ENCODE measurements around the gene DOP1B.

DOP1B gene

GRCh38 chr21:36156815-36157670 lies at the start of gene DOP1B:
DOP1B (plus strand) TSS chr21:36156824; CDS start chr21:36164734, 7,910 bp downstream.
- H3K9me3 ChIP-seq (ENCODE audit: control insufficient read depth, insufficient read depth, low read depth, low read length), result no peaks in the 10 kb centered on the region
- no peak within 1 kb of the TSS for H3K27ac ChIP-seq (ENCODE audit: low read depth, low read length)
- H3K36me3 ChIP-seq (ENCODE audit: control insufficient read depth, insufficient read depth, low read length), result no peaks in the 10 kb centered on the region
- H3K9ac ChIP-seq (ENCODE audit: low read length), result peak within 1 kb of the TSS; percentile 59
- peaks cover 30% of the 10 kb centered on the region for H3K27me3 ChIP-seq (ENCODE audit: control insufficient read depth, insufficient read depth, low read length)
- H3K4me1 ChIP-seq (ENCODE audit: control insufficient read depth, insufficient read depth, low read length), result peaks cover 7% of the 10 kb centered on the region
- H3K4me3 ChIP-seq (ENCODE audit: low read depth, low read length), result peak within 1 kb of the TSS; percentile 87

GRCh38 chr21:36109868-36110267 lies 46.8 kb upstream of the DOP1B start:
- Histone ChIP-seq H3K27ac (ENCODE audit: low read depth, low read length) (no peak overlapping the region), H3K27me3 (ENCODE audit: control insufficient read depth, insufficient read depth, low read length) (no peaks in the 10 kb centered on the region), H3K9ac (ENCODE audit: low read length) (no peak overlapping the region), H3K4me1 (ENCODE audit: control insufficient read depth, insufficient read depth, low read length) (peaks cover 20% of the 10 kb centered on the region), H3K9me3 (ENCODE audit: control insufficient read depth, insufficient read depth, low read depth, low read length) (peaks cover 11% of the 10 kb centered on the region; the same call in 1 of the 2 replicates), H3K36me3 (ENCODE audit: control insufficient read depth, insufficient read depth, low read length) (peaks cover 37% of the 10 kb centered on the region), H3K4me3 (ENCODE audit: low read depth, low read length) (no peak overlapping the region)

GRCh38 chr21:36111238-36111637 lies 45.4 kb upstream of the DOP1B start:
- Histone ChIP-seq H3K4me3 (ENCODE audit: low read depth, low read length) (no peak overlapping the region), H3K9me3 (ENCODE audit: control insufficient read depth, insufficient read depth, low read depth, low read length) (peaks cover 11% of the 10 kb centered on the region; the same call in 1 of the 2 replicates), H3K27ac (ENCODE audit: low read depth, low read length) (no peak overlapping the region), H3K36me3 (ENCODE audit: control insufficient read depth, insufficient read depth, low read length) (peaks cover 37% of the 10 kb centered on the region), H3K4me1 (ENCODE audit: control insufficient read depth, insufficient read depth, low read length) (peaks cover 16% of the 10 kb centered on the region), H3K27me3 (ENCODE audit: control insufficient read depth, insufficient read depth, low read length) (no peaks in the 10 kb centered on the region), H3K9ac (ENCODE audit: low read length) (no peak overlapping the region)

GRCh38 chr21:36113647-36114428 lies 42.8 kb upstream of the DOP1B start:
- H3K4me3 ChIP-seq (ENCODE audit: low read depth, low read length), result no peak overlapping the region
- no peaks in the 10 kb centered on the region for H3K27me3 ChIP-seq (ENCODE audit: control insufficient read depth, insufficient read depth, low read length)
- peaks cover 22% of the 10 kb centered on the region for H3K36me3 ChIP-seq (ENCODE audit: control insufficient read depth, insufficient read depth, low read length)
- no peak overlapping the region for H3K9ac ChIP-seq (ENCODE audit: low read length)
- H3K9me3 ChIP-seq (ENCODE audit: control insufficient read depth, insufficient read depth, low read depth, low read length), result peaks cover 9% of the 10 kb centered on the region
- H3K4me1 ChIP-seq (ENCODE audit: control insufficient read depth, insufficient read depth, low read length), result peaks cover 16% of the 10 kb centered on the region
- no peak overlapping the region for H3K27ac ChIP-seq (ENCODE audit: low read depth, low read length)

DNA sequence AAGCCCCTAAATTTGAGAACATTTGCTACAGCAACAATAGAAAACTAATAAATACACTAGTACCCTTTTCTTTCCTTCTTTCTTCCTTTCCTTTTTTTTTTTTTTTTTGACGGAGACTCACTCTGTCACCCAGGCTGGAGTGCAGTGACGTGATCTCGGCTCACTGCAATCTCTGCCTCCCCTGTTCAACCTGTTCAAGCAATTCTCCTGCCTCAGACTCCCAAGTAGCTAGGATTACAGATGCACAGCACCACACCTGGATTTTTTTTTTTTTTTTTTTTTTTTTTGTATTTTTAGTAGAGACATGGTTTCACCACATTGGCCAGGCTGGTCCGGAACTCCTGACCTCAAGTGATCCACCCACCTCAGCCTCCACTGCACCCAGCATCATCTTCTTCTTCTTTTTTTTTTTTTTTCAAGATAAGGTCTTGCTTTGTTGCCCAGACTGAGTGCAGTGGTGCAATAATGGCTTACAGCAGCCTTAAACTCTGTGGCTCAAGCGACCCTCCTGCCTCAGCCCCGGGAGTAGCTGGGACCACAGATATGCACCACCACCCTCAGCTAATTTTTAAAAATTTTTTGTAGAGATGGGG lies 41.4 kb upstream of the DOP1B start:
- H3K4me1 ChIP-seq (ENCODE audit: control insufficient read depth, insufficient read depth, low read length), result peaks cover 16% of the 10 kb centered on the region
- H3K4me3 ChIP-seq (ENCODE audit: low read depth, low read length), result no peak overlapping the region
- peaks cover 4% of the 10 kb centered on the region for H3K9me3 ChIP-seq (ENCODE audit: control insufficient read depth, insufficient read depth, low read depth, low read length)
- peaks cover 9% of the 10 kb centered on the region; the same call in 1 of the 2 replicates for H3K36me3 ChIP-seq (ENCODE audit: control insufficient read depth, insufficient read depth, low read length)
- no peaks in the 10 kb centered on the region for H3K27me3 ChIP-seq (ENCODE audit: control insufficient read depth, insufficient read depth, low read length)
- no peak overlapping the region for H3K9ac ChIP-seq (ENCODE audit: low read length)
- no peak overlapping the region for H3K27ac ChIP-seq (ENCODE audit: low read depth, low read length)

- Histone ChIP-seq H3K27me3 (ENCODE audit: control insufficient read depth, insufficient read depth, low read length) (no peaks in the 10 kb centered on the region), H3K27ac (ENCODE audit: low read depth, low read length) (no peak overlapping the region), H3K4me1 (ENCODE audit: control insufficient read depth, insufficient read depth, low read length) (peaks cover 6% of the 10 kb centered on the region; the same call in 1 of the 2 replicates), H3K9me3 (ENCODE audit: control insufficient read depth, insufficient read depth, low read depth, low read length) (peaks cover 4% of the 10 kb centered on the region), H3K36me3 (ENCODE audit: control insufficient read depth, insufficient read depth, low read length) (no peaks in the 10 kb centered on the region), H3K4me3 (ENCODE audit: low read depth, low read length) (no peak overlapping the region), H3K9ac (ENCODE audit: low read length) (no peak overlapping the region)
Measured at GRCh38 chr21:36117286-36117741, 39.3 kb upstream of the DOP1B start.

- H3K4me1 ChIP-seq (ENCODE audit: control insufficient read depth, insufficient read depth, low read length), result no peaks in the 10 kb centered on the region
- H3K27ac ChIP-seq (ENCODE audit: low read depth, low read length), result no peak overlapping the region
- no peaks in the 10 kb centered on the region for H3K36me3 ChIP-seq (ENCODE audit: control insufficient read depth, insufficient read depth, low read length)
- no peak overlapping the region for H3K4me3 ChIP-seq (ENCODE audit: low read depth, low read length)
- H3K9ac ChIP-seq (ENCODE audit: low read length), result no peak overlapping the region
- peaks cover 4% of the 10 kb centered on the region for H3K9me3 ChIP-seq (ENCODE audit: control insufficient read depth, insufficient read depth, low read depth, low read length)
- H3K27me3 ChIP-seq (ENCODE audit: control insufficient read depth, insufficient read depth, low read length), result no peaks in the 10 kb centered on the region
Measured at GRCh38 chr21:36120304-36120888, 36.2 kb upstream of the DOP1B start.

- H3K9ac ChIP-seq (ENCODE audit: low read length), result no peak overlapping the region
- H3K27ac ChIP-seq (ENCODE audit: low read depth, low read length), result no peak overlapping the region
- no peaks in the 10 kb centered on the region for H3K36me3 ChIP-seq (ENCODE audit: control insufficient read depth, insufficient read depth, low read length)
- H3K27me3 ChIP-seq (ENCODE audit: control insufficient read depth, insufficient read depth, low read length), result no peaks in the 10 kb centered on the region
- no peak overlapping the region for H3K4me3 ChIP-seq (ENCODE audit: low read depth, low read length)
- no peaks in the 10 kb centered on the region for H3K4me1 ChIP-seq (ENCODE audit: control insufficient read depth, insufficient read depth, low read length)
- no peaks in the 10 kb centered on the region for H3K9me3 ChIP-seq (ENCODE audit: control insufficient read depth, insufficient read depth, low read depth, low read length)
Measured at GRCh38 chr21:36122977-36123376, 33.6 kb upstream of the DOP1B start.

DNA sequence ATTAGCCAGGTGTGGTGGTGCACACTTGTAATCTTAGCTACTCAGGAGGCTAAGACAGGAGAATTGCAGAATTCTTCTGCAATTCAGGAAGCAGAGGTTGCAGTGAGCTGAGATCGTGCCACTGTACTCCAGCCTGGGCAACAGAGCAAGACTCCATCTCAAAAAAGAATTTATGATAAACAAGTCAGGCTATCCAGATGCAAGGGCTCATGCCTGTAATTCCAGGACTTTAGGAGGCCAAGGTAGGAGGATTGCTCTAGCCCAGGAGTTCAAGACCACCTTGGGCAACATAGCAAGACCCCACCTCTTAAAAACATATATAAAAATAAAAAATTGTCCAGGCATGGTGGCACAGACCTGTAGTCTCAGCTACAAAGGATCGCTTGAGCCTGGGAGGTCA lies 32.2 kb upstream of the DOP1B start:
- Histone ChIP-seq H3K27me3 (ENCODE audit: control insufficient read depth, insufficient read depth, low read length) (no peaks in the 10 kb centered on the region), H3K4me3 (ENCODE audit: low read depth, low read length) (no peak overlapping the region), H3K36me3 (ENCODE audit: control insufficient read depth, insufficient read depth, low read length) (no peaks in the 10 kb centered on the region), H3K27ac (ENCODE audit: low read depth, low read length) (no peak overlapping the region), H3K9me3 (ENCODE audit: control insufficient read depth, insufficient read depth, low read depth, low read length) (no peaks in the 10 kb centered on the region), H3K4me1 (ENCODE audit: control insufficient read depth, insufficient read depth, low read length) (no peaks in the 10 kb centered on the region; the same call in 1 of the 2 replicates), H3K9ac (ENCODE audit: low read length) (no peak overlapping the region)

GRCh38 chr21:36125512-36126207 lies 31.0 kb upstream of the DOP1B start:
- Histone ChIP-seq H3K9me3 (ENCODE audit: control insufficient read depth, insufficient read depth, low read depth, low read length) (no peaks in the 10 kb centered on the region), H3K4me1 (ENCODE audit: control insufficient read depth, insufficient read depth, low read length) (peaks cover 3% of the 10 kb centered on the region), H3K27me3 (ENCODE audit: control insufficient read depth, insufficient read depth, low read length) (peaks cover 3% of the 10 kb centered on the region), H3K4me3 (ENCODE audit: low read depth, low read length) (no peak overlapping the region), H3K36me3 (ENCODE audit: control insufficient read depth, insufficient read depth, low read length) (no peaks in the 10 kb centered on the region), H3K27ac (ENCODE audit: low read depth, low read length) (no peak overlapping the region), H3K9ac (ENCODE audit: low read length) (no peak overlapping the region)

Data from HUES6 (cell line).